Measurements from ENCODE around the gene NEK4. TPM values are rescaled to one million over a fixed set of nuclear protein-coding genes. Genes with fewer than 3 reads are reported as not detected.

NEK4 gene
- total and polyA plus RNA-seq, 8 donors: 23.6 to 35.0 (median 28.5) TPM

DNA sequence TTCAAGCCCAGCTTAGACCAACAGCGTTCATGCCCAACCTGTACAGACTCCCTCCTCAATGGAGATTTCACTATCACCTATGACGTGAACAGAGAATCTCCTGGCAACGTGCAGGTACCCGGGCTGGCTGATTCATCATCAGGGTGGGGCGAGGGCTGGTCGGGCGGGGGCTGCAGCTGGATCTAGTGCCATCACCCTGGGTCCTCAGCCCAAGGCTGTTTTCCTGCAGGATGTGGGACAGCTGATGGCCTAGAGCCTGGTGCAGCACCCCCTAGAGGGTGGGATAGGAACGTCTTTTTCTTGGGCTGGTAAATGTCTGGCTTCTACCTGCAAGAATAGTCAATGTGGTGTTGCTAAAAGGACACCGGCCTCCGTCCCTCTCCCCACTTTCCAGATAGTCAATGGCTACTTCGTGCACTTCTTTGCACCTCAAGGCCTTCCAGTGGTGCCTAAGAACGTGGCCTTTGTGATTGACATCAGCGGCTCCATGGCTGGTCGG lies 28.3 kb upstream of the NEK4 start:
- H3K36me3 ChIP-seq: no peaks in the 10 kb centered on the region
- H3K4me1 ChIP-seq: no peaks in the 10 kb centered on the region
- ATAC-seq (peak; percentile 48), DNase-seq (no peak)
- intact Hi-C loops (cut with DNase I): no loop called here
- H3K27ac ChIP-seq: no peak overlapping the region
- H3K9me3 ChIP-seq: no peaks in the 10 kb centered on the region
- H3K27me3 ChIP-seq: no peaks in the 10 kb centered on the region
- TF ChIP-seq, protein P1, sequence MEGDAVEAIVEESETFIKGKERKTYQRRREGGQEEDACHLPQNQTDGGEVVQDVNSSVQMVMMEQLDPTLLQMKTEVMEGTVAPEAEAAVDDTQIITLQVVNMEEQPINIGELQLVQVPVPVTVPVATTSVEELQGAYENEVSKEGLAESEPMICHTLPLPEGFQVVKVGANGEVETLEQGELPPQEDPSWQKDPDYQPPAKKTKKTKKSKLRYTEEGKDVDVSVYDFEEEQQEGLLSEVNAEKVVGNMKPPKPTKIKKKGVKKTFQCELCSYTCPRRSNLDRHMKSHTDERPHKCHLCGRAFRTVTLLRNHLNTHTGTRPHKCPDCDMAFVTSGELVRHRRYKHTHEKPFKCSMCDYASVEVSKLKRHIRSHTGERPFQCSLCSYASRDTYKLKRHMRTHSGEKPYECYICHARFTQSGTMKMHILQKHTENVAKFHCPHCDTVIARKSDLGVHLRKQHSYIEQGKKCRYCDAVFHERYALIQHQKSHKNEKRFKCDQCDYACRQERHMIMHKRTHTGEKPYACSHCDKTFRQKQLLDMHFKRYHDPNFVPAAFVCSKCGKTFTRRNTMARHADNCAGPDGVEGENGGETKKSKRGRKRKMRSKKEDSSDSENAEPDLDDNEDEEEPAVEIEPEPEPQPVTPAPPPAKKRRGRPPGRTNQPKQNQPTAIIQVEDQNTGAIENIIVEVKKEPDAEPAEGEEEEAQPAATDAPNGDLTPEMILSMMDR (IDR thresholded peaks at IDR 0.05): peak in 1 of 2 donors; percentile 42
- H3K4me3 ChIP-seq: no peak overlapping the region

DNA sequence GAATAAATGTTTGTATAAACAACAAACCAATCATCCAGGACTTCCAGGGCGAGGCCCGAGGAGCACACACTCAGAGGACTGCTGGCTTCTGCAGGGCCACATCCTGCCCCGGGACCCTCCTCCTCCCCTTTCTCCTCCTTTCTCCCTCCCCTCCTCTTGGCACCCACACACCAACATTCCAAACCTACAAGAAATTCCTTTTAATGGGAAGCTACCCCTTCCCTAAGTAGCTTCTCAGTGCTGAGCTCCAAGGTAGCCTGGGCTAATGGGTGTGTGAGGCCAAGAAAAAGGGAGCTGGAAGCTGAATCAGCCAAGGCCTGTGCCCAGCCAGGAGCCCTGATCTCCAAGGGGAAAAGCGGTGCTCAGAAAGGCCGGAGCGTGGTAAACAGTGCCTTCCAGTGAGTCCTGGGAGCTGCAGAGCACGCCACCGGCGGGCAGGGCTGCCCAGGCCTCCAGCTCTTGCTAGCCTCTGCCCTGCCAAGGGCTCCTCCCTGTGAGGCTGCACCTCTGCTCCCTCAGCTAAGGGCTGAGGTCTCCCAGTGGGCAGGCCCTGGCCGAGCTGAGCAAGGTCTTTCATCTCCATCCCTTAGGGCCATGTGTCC lies 27.7 kb upstream of the NEK4 start:
- Histone ChIP-seq H3K4me1 (no peaks in the 10 kb centered on the region), H3K27ac (no peak overlapping the region), H3K4me3 (no peak overlapping the region), H3K9me3 (no peaks in the 10 kb centered on the region), H3K36me3 (no peaks in the 10 kb centered on the region), H3K27me3 (no peaks in the 10 kb centered on the region)
- DNase-seq: no peak
- intact Hi-C loops (cut with DNase I): no loop called here
- TF ChIP-seq, protein P1 (IDR thresholded peaks at IDR 0.05): no peak
- no peak for ATAC-seq

DNA sequence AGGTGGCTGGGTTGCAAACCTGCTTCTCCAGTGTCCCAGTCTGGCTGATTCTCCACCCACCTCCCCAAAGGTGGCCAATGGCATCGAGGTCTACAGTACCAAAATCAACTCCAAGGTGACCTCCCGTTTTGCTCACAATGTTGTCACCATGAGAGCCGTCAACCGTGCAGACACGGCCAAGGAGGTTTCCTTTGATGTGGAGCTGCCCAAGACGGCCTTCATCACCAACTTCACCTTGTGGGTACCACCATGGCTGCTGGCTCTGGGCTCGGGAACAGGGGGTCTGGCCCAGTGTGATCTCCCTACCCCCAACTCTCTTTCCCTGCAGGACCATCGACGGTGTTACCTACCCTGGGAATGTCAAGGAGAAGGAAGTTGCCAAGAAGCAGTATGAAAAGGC lies 25.7 kb upstream of the NEK4 start:
- peak in 1 of 4 donors; percentile 46 for DNase-seq
- Histone ChIP-seq H3K36me3 (no peaks in the 10 kb centered on the region), H3K4me1 (no peaks in the 10 kb centered on the region), H3K9me3 (no peaks in the 10 kb centered on the region), H3K27ac (no peak overlapping the region), H3K27me3 (no peaks in the 10 kb centered on the region), H3K4me3 (no peak overlapping the region)
- TF ChIP-seq, protein P1 (IDR thresholded peaks at IDR 0.05): no peak
- intact Hi-C loops (cut with DNase I): no loop called here
- no peak for ATAC-seq

DNA sequence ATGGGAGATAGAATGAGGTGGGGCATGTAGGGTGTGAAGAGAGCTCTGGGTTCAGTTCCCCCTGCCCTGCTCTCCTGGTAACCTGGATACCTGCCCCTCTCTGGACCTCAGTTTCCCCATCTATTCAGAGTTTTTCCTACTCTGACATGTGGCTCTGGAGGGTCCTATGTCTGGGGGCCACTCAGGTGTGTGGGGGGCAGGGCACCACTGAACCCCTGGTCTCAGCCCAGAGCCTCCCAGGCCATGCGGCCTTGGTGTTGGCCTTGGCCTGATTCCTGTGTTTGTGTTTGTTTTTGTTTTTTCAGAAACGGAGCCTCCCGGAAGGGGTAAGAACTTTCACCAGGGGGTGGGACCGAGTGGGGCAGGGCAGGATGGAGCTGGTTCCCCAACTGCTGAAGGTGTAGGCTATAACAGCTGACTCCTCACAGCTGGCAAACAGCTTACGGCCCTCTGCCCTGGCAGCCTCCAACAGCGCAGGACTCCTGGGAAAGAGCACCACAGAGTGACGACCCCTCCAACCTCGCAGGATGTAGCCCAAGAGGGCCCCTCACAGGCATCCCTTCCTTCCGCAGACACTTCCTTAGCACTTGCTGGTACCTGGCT lies 24.7 kb upstream of the NEK4 start:
- intact Hi-C loops (cut with DNase I): no loop called here
- no peaks in the 10 kb centered on the region for H3K27me3 ChIP-seq
- no peak overlapping the region for H3K27ac ChIP-seq
- TF ChIP-seq, protein P1 (IDR thresholded peaks at IDR 0.05): no peak
- no peaks in the 10 kb centered on the region for H3K36me3 ChIP-seq
- no peaks in the 10 kb centered on the region for H3K4me1 ChIP-seq
- no peak overlapping the region for H3K4me3 ChIP-seq
- ATAC-seq: no peak
- peak in 1 of 4 donors; percentile 54 for DNase-seq
- no peaks in the 10 kb centered on the region for H3K9me3 ChIP-seq

DNA sequence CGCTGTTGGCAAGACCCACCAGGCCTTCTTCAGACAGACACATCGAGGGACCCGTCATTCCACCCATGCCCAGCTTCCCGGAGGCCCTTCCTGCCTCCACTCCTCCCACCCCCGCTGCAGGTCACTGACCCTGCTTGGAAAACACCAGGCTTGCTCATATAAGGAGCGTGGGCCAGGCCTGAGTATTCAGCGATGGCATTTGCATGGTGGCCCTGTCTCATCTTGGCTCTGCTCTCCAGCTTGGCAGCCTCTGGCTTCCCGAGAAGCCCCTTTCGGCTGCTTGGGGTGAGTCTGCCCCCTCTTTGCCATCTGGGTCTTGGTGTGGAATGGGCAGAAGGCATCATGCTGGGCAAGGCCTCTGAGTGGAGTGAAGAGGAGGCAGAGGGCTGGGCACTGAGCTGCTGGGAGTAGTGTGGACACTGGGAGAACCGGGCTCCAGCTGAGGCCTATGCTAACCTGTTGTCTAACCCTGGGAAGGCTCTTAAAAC lies 23.9 kb upstream of the NEK4 start, which contains the start of gene ITIH3:
ITIH3 (plus strand) TSS at position 185 of the 488 bp plus-strand sequence; CDS start at position 193, 8 bp downstream.
- ATAC-seq: no peak

More for the DNA sequence above, 23.9 kb upstream of the NEK4 start, which contains the start of gene ITIH3:
- peak in 1 of 4 donors; percentile 33 for DNase-seq
- Histone ChIP-seq H3K27me3 (no peaks in the 10 kb centered on the region), H3K9me3 (no peaks in the 10 kb centered on the region), H3K27ac (no peak within 1 kb of the TSS), H3K4me3 (no peak within 1 kb of the TSS), H3K4me1 (no peaks in the 10 kb centered on the region), H3K36me3 (no peaks in the 10 kb centered on the region)
- intact Hi-C loops (cut with DNase I): no loop called here
- TF ChIP-seq, protein P1 (IDR thresholded peaks at IDR 0.05): no peak
